COLO668 (cell line): ENCODE data around the gene GREB1L.
"Not testable (repeated sequence)": the region's sequence is repeated elsewhere in the genome, so short reads cannot be mapped to it uniquely, and the experiment has no call there.

Experiments
- DNase-seq: peaks from one replicate; lab custom pipeline; 2025; ENCODE audit not compliant: unreplicated experiment; lab: John Stamatoyannopoulos, UW

Gene GREB1L

GRCh38 chr18:21262979-21263378 lies 20.9 kb downstream of the GREB1L start:
- DNase-seq, result no peak

DNA sequence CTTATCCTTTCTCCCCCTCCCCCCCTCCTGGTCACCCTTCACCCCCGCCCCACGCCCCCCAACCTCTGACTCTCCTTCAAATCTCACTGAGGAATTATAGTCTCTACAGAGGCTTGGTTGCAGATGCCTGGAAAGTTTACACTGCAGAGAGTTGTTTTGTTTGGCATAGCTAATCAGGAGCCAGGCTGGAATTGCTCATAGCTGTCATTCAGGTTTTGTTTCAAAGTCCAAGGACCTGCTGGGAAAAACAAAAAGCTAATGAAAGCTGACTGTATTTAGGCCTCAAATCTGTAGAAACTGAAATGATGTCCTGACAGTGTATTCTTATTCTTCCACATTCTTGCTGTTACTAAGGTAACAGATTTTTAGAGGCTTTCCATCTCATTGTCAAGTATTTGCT lies 22.6 kb downstream of the GREB1L start:
- DNase-seq, result no peak

- no peak for DNase-seq
These were observed 24.1 kb downstream of the GREB1L start for GRCh38 chr18:21265971-21266673.

DNA sequence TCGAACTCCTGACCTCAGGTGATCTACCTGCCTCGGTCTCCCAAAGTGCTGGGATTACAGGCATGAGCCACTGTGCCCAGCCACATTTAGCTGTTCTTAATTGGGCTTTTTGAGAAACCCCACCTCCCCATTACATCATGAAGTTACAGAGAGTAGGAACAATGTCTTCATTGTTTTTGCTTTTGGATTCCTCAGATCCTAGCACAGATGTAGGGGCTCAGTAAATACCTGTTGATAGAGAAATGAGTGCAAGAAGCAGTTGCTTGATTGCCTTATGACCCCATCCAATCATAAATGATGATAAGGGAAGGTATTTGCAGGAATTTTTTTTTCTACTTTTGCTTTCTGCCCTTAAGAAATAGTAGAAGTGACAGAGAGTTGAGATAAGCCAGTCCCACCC lies 25.4 kb downstream of the GREB1L start:
- no peak for DNase-seq

- DNase-seq, result no peak
These were observed 27.3 kb downstream of the GREB1L start for GRCh38 chr18:21269349-21269748.

DNA sequence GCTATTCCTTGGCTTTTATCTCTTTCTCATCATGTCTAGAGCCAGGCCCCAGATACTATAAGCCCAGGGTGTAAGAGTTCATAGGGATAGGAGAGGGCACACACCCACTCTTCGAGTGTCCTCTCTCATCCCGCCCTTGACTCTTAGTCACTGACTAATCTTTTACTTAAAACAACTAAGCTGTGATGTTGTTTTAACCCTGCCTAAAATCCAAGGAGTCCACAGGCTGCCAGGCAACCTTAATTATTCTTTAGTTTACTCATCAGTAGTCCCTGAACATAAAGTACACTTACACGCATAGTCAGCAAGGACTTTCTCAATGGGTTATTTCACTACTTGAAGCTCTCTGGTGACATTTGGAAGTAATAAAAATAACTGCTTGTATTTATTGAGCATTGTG lies 28.4 kb downstream of the GREB1L start:
- no peak for DNase-seq

- no peak for DNase-seq
These were observed 30.1 kb downstream of the GREB1L start for GRCh38 chr18:21272016-21272579.

- DNase-seq, result no peak
These were observed 31.5 kb downstream of the GREB1L start for GRCh38 chr18:21273568-21273967.

- DNase-seq, result no peak
These were observed 33.6 kb downstream of the GREB1L start for GRCh38 chr18:21275645-21276044.

GRCh38 chr18:21277578-21277977 lies 35.5 kb downstream of the GREB1L start:
- no peak for DNase-seq

DNA sequence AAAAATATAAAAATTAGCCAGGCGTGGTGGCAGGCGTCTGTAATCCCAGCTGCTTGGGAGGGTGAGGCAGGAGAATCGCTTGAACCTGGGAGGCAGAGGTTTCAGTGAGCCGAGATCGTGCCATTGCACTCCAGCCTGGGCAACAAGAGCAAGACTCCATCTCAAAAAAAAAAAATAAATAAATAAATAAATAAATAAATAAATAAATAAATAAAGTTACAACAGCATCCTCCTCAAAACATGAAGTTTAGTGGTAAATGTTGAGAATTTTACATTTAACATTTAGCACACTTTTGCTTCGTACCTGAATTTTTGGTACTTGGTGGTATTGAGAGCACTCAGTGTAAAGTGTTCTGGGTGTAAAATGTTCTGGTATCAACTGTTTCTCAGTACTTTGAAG lies 36.2 kb downstream of the GREB1L start:
- not testable (repeated sequence) for DNase-seq

GRCh38 chr18:21281603-21282002 lies 39.6 kb downstream of the GREB1L start:
- no peak for DNase-seq

DNA sequence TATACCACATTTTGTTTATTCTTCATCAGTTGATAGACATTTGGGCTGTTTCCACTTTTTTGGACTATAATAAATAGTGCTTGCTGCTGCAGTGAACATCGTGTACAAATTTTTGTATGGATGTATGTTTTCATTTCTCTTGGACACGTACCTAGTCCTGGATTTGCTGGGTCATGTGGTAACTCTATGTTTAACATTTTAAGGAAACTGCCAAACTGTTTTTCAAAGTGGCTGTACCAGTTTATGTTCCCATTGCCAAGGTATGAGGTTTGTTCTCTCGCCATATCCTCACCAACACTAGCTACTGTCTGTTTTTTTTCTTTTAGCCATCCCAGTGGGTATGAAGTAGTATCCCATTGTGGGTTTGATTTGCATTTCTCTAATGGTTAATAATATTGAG lies 42.5 kb downstream of the GREB1L start:
- no peak for DNase-seq

- DNase-seq, result no peak
These were observed 47.8 kb downstream of the GREB1L start for GRCh38 chr18:21289827-21290226.

GRCh38 chr18:21291106-21291505 lies 49.1 kb downstream of the GREB1L start:
- peak; percentile 61 for DNase-seq

DNA sequence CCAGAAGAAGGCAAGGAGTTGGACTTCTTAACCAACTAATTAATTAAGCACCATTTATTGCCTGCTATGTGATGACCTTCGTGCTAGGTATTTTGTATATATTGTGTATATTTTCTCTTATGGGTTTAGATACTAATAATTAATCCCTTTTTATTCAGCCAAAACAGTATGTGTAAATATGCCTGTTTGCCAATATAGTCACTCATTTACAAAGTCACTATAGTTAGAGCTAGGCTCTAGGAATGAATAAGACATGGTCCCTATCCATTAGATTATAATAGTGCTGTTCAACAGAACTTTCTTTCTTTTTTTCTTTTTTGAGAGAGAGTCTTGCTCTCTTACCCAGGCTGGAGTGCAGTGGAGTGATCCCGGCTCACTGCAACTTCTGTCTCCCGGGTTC lies 51.4 kb downstream of the GREB1L start:
- no peak for DNase-seq

DNA sequence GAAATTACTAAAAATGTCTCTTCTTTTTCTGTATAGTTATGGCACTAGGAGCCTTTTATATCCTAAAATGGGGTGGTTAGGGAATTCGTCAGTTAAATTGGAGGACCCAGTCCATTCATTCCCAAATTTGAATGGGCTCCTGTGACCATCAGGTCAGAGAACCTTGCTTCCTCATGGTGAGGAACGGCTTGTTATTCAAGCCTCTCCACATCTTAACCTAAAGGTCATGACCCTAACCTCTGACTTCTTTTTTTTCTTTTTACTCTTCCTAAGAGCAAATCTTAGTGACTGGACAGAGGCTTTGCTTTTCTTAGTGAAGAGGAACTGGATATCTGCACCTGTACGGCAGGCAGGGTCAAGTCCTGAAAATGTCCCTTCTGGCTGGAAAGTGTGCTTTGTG lies 53.1 kb downstream of the GREB1L start:
- DNase-seq, result no peak

- DNase-seq, result no peak
These were observed 54.0 kb downstream of the GREB1L start for GRCh38 chr18:21296045-21296444.

- no peak for DNase-seq
These were observed 56.3 kb downstream of the GREB1L start for GRCh38 chr18:21298351-21298750.

- DNase-seq, result no peak
These were observed 58.2 kb downstream of the GREB1L start for GRCh38 chr18:21300035-21300907.

DNA sequence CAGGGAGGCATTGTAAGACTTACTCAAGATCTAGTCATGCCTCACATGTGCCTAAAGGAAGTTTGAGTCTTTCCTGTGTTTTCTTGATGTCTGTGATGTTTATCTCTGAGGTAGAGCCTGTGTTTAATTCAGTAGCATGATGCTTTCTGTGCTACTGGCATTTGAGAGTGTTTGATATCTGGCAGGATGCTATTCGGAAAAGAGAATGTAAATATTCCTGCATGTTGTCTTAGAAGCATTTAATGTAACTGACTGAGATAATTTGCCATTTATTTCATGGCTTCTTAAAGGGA lies 58.8 kb downstream of the GREB1L start:
- DNase-seq, result no peak

DNA sequence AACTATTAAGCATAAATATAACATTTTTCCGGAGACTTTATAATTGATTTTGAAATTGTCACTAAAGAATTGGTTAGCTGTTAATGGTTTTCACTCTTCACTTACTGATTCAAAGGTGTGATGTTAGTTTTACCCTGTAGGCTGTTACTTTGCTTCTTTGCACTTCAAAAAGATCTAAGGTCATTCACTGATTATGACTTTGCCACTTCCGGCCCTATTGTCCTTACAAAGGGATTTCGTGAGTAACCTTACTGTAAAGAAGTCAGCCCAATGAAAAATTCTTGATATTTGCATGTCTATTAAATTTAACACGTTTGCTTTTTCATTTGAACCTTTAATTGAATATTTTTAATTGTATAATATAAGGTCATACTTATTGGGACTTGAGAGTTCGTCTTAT lies 61.4 kb downstream of the GREB1L start:
- no peak for DNase-seq
